Epithelial cell of proximal tubule (primary cell): ENCODE measurements around the gene TMEM269. TPM values are rescaled to one million over a fixed set of nuclear protein-coding genes. Genes with fewer than 3 reads are reported as not detected.

Experiments
- DNase-seq: peaks from one replicate; pipeline ENCODE4 v3.0.0-alpha.2; 2011; ENCODE audit warnings: low read depth
- H3K4me3 ChIP-seq: 2 replicates; pipeline ENCODE4 v1.5.1; 2011; ENCODE audit warnings: low read depth, mild to moderate bottlenecking, low read length
- CTCF ChIP-seq: conservative IDR thresholded peaks from 2 replicates; pipeline ENCODE4 v1.5.1; 2012; ENCODE audit warnings: low read depth, mild to moderate bottlenecking, low read length
- total RNA-seq: library from RNA; depleted of rRNA; stranded (reverse); fragments of >200 nt; gene quantifications from 2 replicates; pipeline ENCODE4 v1.2.3, GENCODE V29; 2015

TMEM269 gene
- total RNA-seq, 1 donor from 2014 or later = not detected

- no peak for TF ChIP-seq CTCF
- H3K4me3 ChIP-seq = peak within 1 kb of the TSS; percentile 94
- DNase-seq = peak; percentile 77
Measured at GRCh38 chr1:42766741-42767509, 17.9 kb upstream of the TMEM269 start, which contains the start of the genes C1orf50 and P3H1. Gene C1orf50 (plus strand): TSS chr1:42767249. CDS start chr1:42767312, 63 bp downstream. Gene P3H1 (minus strand): TSS chr1:42767028. CDS start chr1:42766971, 57 bp downstream.

GRCh38 chr1:42767510-42768000 is 17.2 kb upstream of the TMEM269 start:
- H3K4me3 ChIP-seq = peak overlapping the region; percentile 94
- no peak for TF ChIP-seq CTCF
- no peak for DNase-seq

- H3K4me3 ChIP-seq = peak overlapping the region; percentile 94
- no peak for DNase-seq
- no peak for TF ChIP-seq CTCF
Measured at GRCh38 chr1:42768172-42768571, 16.6 kb upstream of the TMEM269 start.

GRCh38 chr1:42769811-42770210 is 15.0 kb upstream of the TMEM269 start:
- no peak for TF ChIP-seq CTCF

GRCh38 chr1:42773420-42773819 is 11.4 kb upstream of the TMEM269 start:
- TF ChIP-seq CTCF = no peak
- DNase-seq = no peak
- H3K4me3 ChIP-seq = no peak overlapping the region

More at GRCh38 chr1:42769811-42770210, 15.0 kb upstream of the TMEM269 start:
- no peak overlapping the region for H3K4me3 ChIP-seq
- no peak for DNase-seq

GRCh38 chr1:42774928-42775526 is 9.8 kb upstream of the TMEM269 start:
- H3K4me3 ChIP-seq = no peak overlapping the region
- no peak for TF ChIP-seq CTCF
- no peak for DNase-seq
